NCI-H460 (cell line): ENCODE data around the gene SYT6. TPM values are rescaled to one million over a fixed set of nuclear protein-coding genes. Genes with fewer than 3 reads are reported as not detected.
"Not testable (repeated sequence)": the region's sequence is repeated elsewhere in the genome, so short reads cannot be mapped to it uniquely, and the experiment has no call there.

Source experiments
- DNase-seq: peaks from one replicate; pipeline ENCODE4 v3.0.0-alpha.2; 2016; ENCODE audit warnings: low read depth; ENCODE audit errors: extremely low read depth
- total RNA-seq: library from RNA; depleted of rRNA; stranded (reverse); fragments of >200 nt; shearing (Covaris generic); gene quantifications from 2 replicates; pipeline ENCODE4 v1.2.3, GENCODE V29; 2014

Gene SYT6
- total RNA-seq, 1 experiment from 2014 or later: not detected

GRCh38 chr1:114077188-114077587 is 76.5 kb downstream of the SYT6 start:
- DNase-seq: no peak

GRCh38 chr1:114076308-114076707 is 77.4 kb downstream of the SYT6 start:
- DNase-seq: no peak

GRCh38 chr1:114075546-114076242 is 78.0 kb downstream of the SYT6 start:
- no peak for DNase-seq

- no peak for DNase-seq
Measured at GRCh38 chr1:114075105-114075504, 78.6 kb downstream of the SYT6 start.

GRCh38 chr1:114072246-114072645 is 81.4 kb downstream of the SYT6 start:
- DNase-seq: no peak

GRCh38 chr1:114069762-114070161 is 83.9 kb downstream of the SYT6 start:
- not testable (repeated sequence) for DNase-seq

- not testable (repeated sequence) for DNase-seq
Measured at GRCh38 chr1:114068684-114069083, 85.0 kb downstream of the SYT6 start.

- not testable (repeated sequence) for DNase-seq
Measured at GRCh38 chr1:114065671-114066070, 88.0 kb downstream of the SYT6 start.

GRCh38 chr1:114063544-114063943 is 90.1 kb downstream of the SYT6 start:
- no peak for DNase-seq

GRCh38 chr1:114062477-114063099 is 91.1 kb downstream of the SYT6 start:
- DNase-seq: no peak

- DNase-seq: no peak
Measured at GRCh38 chr1:114061121-114061830, 92.4 kb downstream of the SYT6 start.

GRCh38 chr1:114058236-114058635 is 95.4 kb downstream of the SYT6 start:
- not testable (repeated sequence) for DNase-seq

- no peak for DNase-seq
Measured at GRCh38 chr1:114054148-114054547, 99.5 kb downstream of the SYT6 start.

GRCh38 chr1:114048232-114048631 is 105.4 kb downstream of the SYT6 start:
- no peak for DNase-seq

- DNase-seq: no peak
Measured at GRCh38 chr1:114043548-114043947, 110.1 kb downstream of the SYT6 start.

GRCh38 chr1:114043054-114043453 is 110.6 kb downstream of the SYT6 start:
- DNase-seq: no peak

GRCh38 chr1:114040273-114041015 is 113.2 kb downstream of the SYT6 start:
- no peak for DNase-seq
